HL-60/S4 (cell line): Measurements from ENCODE around the gene TEX51.

ENCODE experiments used
- in situ Hi-C: fragments of 300-500 bp; cut with MboI; formaldehyde crosslinking; loops from 2 replicates; pipeline ENCODE4 v1.14.3; 2022; ENCODE audit warnings: low sequenced_read_pairs

The TEX51 gene

DNA sequence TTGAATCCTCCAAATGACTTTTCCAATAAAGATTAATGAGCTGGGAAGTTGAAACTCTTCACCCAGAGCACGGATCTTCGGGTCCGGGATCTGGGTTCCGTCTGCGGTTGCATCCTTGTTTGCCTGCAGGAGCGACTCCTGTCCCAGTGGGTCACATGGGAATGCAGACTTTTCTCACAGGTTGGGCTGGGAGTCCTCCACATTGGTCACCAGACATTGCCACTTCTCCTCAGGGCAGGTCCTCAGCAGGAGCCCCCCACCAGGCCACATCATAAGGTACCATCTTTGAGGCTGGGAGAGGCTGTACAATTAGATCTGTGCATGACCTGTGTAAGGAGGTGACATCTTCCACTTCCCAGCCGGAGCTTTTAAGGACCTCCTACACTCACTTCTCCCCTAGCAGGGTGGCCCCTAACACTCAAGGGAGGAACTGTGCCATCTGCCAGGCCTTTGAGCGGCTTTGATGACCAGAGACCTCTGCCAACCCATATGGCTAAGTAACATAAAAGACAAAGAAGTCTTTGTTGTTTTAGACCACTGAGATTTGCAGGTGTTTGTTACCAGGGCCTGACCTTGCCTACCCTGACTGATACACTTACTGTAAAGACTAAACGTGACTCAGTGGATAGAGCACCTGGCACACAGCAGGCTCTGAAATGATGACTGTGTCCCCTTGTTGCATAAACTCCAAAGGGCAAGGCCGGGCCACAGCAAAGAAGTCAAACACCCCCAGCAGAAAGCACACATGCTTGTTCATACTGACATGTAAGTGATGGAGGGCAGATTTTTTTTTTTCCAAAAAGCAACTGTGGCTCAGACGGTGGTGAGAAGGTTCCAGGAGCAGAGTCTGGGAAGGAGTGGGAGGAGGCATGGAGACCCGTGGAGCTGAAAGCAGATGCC lies 7.9 kb upstream of the TEX51 start:
- in situ Hi-C loops, result no loop called here

DNA sequence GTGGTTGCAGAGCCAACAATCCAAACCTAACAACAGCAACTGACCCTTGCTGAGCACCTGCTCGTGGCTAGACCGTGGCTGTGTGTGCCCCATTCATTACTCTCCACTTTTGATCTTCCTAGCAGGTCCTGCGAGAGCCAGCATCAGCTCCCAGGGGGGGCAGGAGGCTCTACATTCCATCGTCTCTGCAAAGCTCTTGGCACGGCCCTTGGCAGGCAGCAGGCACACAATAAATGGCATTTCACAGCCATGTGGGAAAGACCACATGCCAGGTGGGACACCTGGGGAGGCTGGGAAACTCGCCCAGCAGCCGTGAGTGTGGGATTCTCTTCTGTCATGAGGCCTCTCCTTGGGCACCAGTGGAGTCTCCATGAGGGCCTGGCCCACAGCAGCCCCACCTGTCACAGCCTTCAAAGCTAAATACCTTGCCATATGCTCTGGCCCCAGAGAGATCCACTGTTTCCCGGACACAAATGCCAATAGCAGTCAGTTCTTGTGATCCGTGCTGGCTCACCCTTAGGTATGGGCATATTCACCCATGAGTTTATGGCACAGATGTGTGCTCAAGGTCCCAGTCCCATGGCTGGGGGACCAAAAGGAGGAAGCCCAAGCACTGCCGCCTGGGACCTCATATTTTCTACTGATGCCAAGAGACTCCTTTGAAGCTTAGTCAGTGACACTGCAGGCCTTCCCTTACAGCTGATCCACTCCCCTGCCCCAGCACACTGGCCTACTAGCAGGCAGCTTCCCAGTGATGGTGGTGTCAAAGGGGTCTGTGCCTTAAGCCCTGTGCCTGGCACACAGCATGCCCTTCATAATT lies 6.8 kb upstream of the TEX51 start:
- in situ Hi-C loops, result no loop called here

GRCh38 chr2:126893153-126893552 lies 5.5 kb upstream of the TEX51 start:
- in situ Hi-C loops, result no loop called here

GRCh38 chr2:126893606-126894005 lies 5.1 kb upstream of the TEX51 start:
- in situ Hi-C loops, result no loop called here

DNA sequence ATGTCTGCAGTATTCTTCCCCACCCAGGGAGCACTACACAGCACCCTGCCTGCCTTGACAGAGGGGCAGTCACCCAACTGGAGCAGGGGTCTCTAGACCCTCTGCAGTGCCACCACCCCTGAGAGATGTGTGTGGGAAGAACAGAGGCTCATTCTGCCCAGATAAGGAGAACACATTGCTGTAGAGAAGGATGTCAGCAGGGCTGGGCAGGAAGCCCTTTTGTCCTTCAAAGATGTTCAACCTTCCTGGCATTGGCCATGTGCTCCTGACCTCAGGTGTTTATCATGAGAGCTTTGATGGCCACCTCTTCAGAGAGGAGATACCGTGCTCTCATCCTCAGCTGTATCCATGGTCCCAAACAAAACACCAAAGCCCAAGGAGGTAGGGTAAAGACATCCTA lies 4.6 kb upstream of the TEX51 start:
- in situ Hi-C loops, result no loop called here

DNA sequence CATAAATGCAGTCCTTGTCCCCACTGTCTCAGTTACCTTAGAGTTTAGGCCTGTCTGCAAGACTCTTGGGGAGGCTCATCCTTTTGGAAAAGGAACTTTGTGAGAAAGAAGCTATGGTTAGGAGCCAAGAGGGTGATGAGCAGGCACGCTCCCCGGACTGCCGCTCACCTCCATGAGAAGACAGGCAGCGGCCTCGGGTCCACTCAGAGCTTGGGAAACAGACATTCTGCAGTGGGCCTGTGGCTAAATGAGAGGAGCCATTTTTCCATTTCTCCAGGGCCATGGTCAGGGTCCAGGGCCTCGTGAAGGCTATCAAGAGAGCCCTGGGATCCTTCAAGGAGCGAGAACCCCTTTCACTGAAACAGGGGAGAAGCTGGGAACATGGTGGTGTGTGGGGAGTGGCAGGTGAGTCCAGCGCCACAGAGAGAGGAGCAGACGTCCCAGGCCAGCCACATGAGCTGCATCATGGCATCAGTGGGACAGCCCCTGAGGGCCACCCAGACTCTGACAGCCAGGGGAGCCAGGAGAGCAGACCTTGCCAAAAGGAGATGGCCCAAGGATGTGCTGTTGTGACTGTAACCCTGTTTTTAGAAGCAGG lies 4.0 kb upstream of the TEX51 start:
- in situ Hi-C loops, result no loop called here

DNA sequence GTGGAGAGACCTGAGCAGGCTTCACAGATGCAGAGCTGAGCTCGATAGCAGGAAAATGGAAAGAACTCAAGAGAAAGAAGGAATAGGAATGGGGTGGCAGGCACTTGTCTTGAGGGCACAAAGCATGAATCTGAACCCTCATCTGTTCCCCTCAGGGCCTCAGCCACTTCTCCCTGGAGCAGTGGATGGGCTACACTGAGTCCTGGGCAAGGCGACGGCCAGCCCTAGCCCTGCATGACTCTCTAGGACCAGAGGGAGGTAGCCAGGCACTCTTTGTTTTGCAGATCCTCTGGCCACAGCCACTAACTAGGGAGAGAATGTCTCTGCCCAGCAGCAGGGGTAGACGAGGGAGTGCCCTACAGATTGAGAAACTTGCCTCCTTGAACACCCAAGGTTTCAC lies 3.4 kb upstream of the TEX51 start:
- in situ Hi-C loops, result no loop called here

- in situ Hi-C loops, result no loop called here
These were observed 2.2 kb upstream of the TEX51 start for GRCh38 chr2:126896471-126896870.

- in situ Hi-C loops, result no loop called here
These were observed 1.0 kb downstream of the TEX51 start for GRCh38 chr2:126899616-126900185.

DNA sequence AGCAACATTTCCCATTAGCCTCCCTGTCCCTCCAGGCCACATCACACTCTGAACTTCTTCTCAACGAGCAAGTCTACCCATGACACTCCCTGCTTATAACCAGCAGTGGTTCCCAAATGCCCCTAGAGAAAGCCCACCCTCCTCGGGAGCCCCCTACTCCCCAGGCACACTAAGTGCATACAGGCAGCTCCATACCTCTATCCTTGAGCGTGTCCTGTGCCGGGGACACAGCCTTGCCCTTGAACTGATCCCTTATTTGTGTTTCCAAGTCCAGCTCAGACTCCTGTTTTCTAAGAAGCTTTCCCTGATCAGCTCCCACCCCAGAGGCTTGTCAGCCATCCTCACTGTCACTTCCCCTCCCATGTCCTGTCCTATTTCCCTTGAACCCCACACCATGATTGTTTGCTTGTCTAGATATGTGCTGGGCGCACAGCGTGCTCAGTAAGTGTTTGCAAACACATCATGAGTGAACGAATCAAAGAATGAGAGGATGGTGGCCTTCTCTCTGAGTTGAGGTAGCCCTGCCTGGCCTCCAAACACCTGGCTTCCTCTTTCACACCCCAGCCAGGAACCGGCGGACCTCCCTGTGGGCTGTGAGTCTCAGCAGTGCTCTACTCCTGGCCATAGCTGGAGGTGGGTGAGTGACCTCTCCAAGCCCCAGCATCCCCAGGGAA lies 2.1 kb downstream of the TEX51 start:
- in situ Hi-C loops, result no loop called here

DNA sequence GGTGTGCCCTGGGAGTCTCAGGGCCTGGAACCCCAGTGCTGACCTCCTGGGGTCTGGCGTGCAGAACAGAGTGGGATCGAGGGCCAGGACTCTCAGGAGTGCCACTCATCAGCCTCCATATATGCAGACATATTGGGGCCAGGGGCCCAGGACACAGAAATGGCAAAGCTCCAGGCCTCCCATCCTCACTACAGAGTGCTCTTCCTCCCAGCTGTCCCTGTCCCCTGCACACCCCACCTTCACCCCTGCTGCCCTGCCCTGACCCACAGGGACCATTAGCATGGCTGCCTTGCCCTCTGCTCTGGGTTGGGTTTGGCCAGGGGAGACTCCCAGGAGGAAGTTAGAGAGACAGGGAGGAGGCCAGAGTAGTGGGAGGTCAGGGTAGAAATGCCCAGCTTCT lies 2.8 kb downstream of the TEX51 start:
- in situ Hi-C loops, result no loop called here

GRCh38 chr2:126902152-126902835 lies 3.6 kb downstream of the TEX51 start:
- in situ Hi-C loops, result no loop called here

DNA sequence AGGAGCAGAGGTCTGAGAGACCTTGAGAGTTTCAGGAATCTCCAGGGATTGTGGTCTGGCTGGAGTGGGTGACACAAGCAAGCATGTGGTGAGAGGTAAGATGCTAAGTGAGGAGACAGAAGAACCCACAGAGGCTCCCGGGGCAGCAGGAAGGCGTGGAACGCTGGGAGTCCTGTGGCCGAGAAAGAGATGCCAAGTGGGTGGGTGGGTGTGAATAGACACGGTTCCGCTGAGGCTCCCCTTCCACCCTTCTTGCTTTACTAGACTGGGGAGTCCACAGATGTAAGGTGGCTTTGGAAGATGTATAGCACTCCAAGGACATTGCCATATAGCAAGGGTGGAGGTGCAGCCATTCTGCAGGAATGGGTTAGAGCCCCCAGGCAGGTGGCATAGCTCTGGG lies 4.2 kb downstream of the TEX51 start:
- in situ Hi-C loops, result no loop called here

GRCh38 chr2:126905991-126906390 lies 7.3 kb downstream of the TEX51 start:
- in situ Hi-C loops, result no loop called here

GRCh38 chr2:126906781-126907180 lies 8.1 kb downstream of the TEX51 start:
- in situ Hi-C loops, result no loop called here

- in situ Hi-C loops, result no loop called here
These were observed 9.0 kb downstream of the TEX51 start for GRCh38 chr2:126907671-126908070.

GRCh38 chr2:126908721-126909177 lies 10.1 kb downstream of the TEX51 start:
- in situ Hi-C loops, result no loop called here

GRCh38 chr2:126909366-126909765 lies 10.7 kb downstream of the TEX51 start:
- in situ Hi-C loops, result no loop called here

DNA sequence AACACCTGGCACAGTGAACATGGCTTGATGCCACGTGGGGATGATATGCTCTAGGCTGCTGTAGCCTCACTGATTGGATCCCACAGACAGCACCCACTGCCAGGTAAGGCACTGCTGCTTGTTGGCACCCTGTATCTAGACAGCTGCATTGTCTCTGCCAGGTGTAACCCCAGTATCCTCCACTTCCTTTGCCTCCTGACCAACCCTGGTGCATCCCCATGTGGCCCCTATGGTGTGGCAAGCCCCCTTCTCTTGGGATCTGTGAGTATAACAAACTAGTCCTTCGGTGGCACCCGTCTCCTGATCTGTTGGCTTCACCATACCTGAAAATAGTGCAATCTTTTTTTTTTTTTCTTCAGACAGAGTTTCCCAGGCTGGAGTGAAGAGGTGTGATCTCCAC lies 11.1 kb downstream of the TEX51 start:
- in situ Hi-C loops, result no loop called here

DNA sequence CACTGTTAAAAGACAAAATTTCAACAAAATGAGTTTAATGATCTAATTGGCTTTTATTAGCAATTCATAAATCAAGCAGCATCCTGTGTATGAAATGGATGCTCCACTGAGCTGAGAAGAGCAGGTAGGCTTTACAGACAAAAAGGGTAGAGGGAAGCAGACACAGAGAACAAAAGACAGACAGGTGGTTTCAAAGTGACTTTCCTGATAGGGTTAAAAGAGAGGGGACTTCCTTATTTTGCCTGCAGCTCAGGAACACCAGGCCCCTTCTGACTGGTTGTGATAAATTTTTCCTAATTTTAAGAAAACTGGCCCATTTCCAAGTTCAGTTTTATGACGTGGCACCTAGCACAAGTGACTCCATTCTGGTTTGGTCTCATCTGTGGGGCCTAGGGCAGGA lies 11.9 kb downstream of the TEX51 start:
- in situ Hi-C loops, result no loop called here
